Measurements from ENCODE around the gene LRP6. TPM values are rescaled to one million over a fixed set of nuclear protein-coding genes. Genes with fewer than 3 reads are reported as not detected.
A peak's percentile ranks its signal among the peaks of the same experiment; 100 is the strongest.

LRP6 gene
- total and polyA plus RNA-seq, 2 experiments from 2014 or later = 17.5 to 42.4 TPM

GRCh38 chr12:12244341-12244740 lies 22.5 kb downstream of the LRP6 start:
- no peak for TF ChIP-seq CTCF (IDR thresholded peaks at IDR 0.05; ENCODE audit: poor library complexity)
- no peak for TF ChIP-seq EZH2phosphoT487 (IDR thresholded peaks at IDR 0.05; ENCODE audit: low read depth, severe bottlenecking, unreplicated experiment)
- TF ChIP-seq EZH2 (IDR thresholded peaks at IDR 0.05; ENCODE audit: borderline replicate concordance) = no peak
- peaks cover 59% of the 10 kb centered on the region for H4K20me1 ChIP-seq (ENCODE audit: insufficient read depth, poor library complexity, severe bottlenecking)
- WGBS (ENCODE audit: low lambda C conversion rate, missing lambda C conversion rate) = 94% methylated on average over 12 of the region's 12 CpGs

GRCh38 chr12:12240662-12241340 lies 26.0 kb downstream of the LRP6 start:
- WGBS (ENCODE audit: low lambda C conversion rate, missing lambda C conversion rate) = 66% methylated on average over 5 of the region's 5 CpGs
- no peak for DNase-seq (ENCODE audit: low spot score)
- Histone ChIP-seq H3K4me2 (peak overlapping the region; percentile 14), H3K27me3 (no peaks in the 10 kb centered on the region), H3K27ac (peak overlapping the region; percentile 17), H3K4me3 (no peak overlapping the region), H2AFZ (no peak overlapping the region), H3K36me3 (replicated peaks; ENCODE audit: insufficient read depth, low read depth) (no peaks in the 10 kb centered on the region), H3K9me3 (ENCODE audit: low read depth) (no peaks in the 10 kb centered on the region), H4K20me1 (ENCODE audit: insufficient read depth, poor library complexity, severe bottlenecking) (peaks cover 48% of the 10 kb centered on the region), H3K79me2 (peaks cover 100% of the 10 kb centered on the region), H3K9me2 (replicated peaks; ENCODE audit: insufficient read depth) (no peaks in the 10 kb centered on the region), H3K4me1 (ENCODE audit: insufficient read depth) (peaks cover 3% of the 10 kb centered on the region)
- TF ChIP-seq CTCF (IDR thresholded peaks at IDR 0.05; ENCODE audit: poor library complexity) = no peak
- TF ChIP-seq EZH2 (IDR thresholded peaks at IDR 0.05; ENCODE audit: borderline replicate concordance) = no peak
- TF ChIP-seq EZH2phosphoT487 (IDR thresholded peaks at IDR 0.05; ENCODE audit: low read depth, severe bottlenecking, unreplicated experiment) = no peak

More at GRCh38 chr12:12244341-12244740, 22.5 kb downstream of the LRP6 start:
- H3K4me3 ChIP-seq = no peak overlapping the region
- H3K36me3 ChIP-seq (replicated peaks; ENCODE audit: insufficient read depth, low read depth) = no peaks in the 10 kb centered on the region
- no peak overlapping the region for H3K4me2 ChIP-seq
- H3K27ac ChIP-seq = no peak overlapping the region
- H3K4me1 ChIP-seq (ENCODE audit: insufficient read depth) = peaks cover 3% of the 10 kb centered on the region
- no peak for DNase-seq (ENCODE audit: low spot score)
- no peaks in the 10 kb centered on the region for H3K9me2 ChIP-seq (replicated peaks; ENCODE audit: insufficient read depth)
- no peaks in the 10 kb centered on the region for H3K9me3 ChIP-seq (ENCODE audit: low read depth)
- peaks cover 98% of the 10 kb centered on the region for H3K79me2 ChIP-seq
- no peak overlapping the region for H2AFZ ChIP-seq
- H3K27me3 ChIP-seq = no peaks in the 10 kb centered on the region

GRCh38 chr12:12239127-12239526 lies 27.7 kb downstream of the LRP6 start:
- H3K4me3 ChIP-seq = no peak overlapping the region
- peaks cover 3% of the 10 kb centered on the region for H3K4me1 ChIP-seq (ENCODE audit: insufficient read depth)
- H3K27ac ChIP-seq = no peak overlapping the region
- WGBS (ENCODE audit: low lambda C conversion rate, missing lambda C conversion rate) = 77% methylated on average over 2 of the region's 2 CpGs
- H3K36me3 ChIP-seq (replicated peaks; ENCODE audit: insufficient read depth, low read depth) = no peaks in the 10 kb centered on the region
- H2AFZ ChIP-seq = no peak overlapping the region
- no peak overlapping the region for H3K4me2 ChIP-seq
- peaks cover 100% of the 10 kb centered on the region for H3K79me2 ChIP-seq
- H4K20me1 ChIP-seq (ENCODE audit: insufficient read depth, poor library complexity, severe bottlenecking) = peaks cover 46% of the 10 kb centered on the region
- DNase-seq (ENCODE audit: low spot score) = no peak
- H3K9me2 ChIP-seq (replicated peaks; ENCODE audit: insufficient read depth) = no peaks in the 10 kb centered on the region
- H3K27me3 ChIP-seq = no peaks in the 10 kb centered on the region
- H3K9me3 ChIP-seq (ENCODE audit: low read depth) = no peaks in the 10 kb centered on the region
- TF ChIP-seq EZH2phosphoT487 (IDR thresholded peaks at IDR 0.05; ENCODE audit: low read depth, severe bottlenecking, unreplicated experiment) (no peak), CTCF (IDR thresholded peaks at IDR 0.05; ENCODE audit: poor library complexity) (no peak), EZH2 (IDR thresholded peaks at IDR 0.05; ENCODE audit: borderline replicate concordance) (no peak)

Data from hepatocyte (in vitro differentiated cells).